ENCODE data around the gene RXRG.

GRCh38 chr1:165445388-165445787 is 462 bp upstream of the RXRG start:
- TF ChIP-seq CTCF (IDR thresholded peaks at IDR 0.05; ENCODE audit: low read depth, low read length) (no peak), EZH2phosphoT487 (IDR thresholded peaks at IDR 0.05; ENCODE audit: low read depth) (no peak)
